B cell (primary cell): ENCODE data around the gene MAST2. TPM values are rescaled to one million over a fixed set of nuclear protein-coding genes. Genes with fewer than 3 reads are reported as not detected.

ENCODE experiments used
- ATAC-seq: fragments of 200-7000 bp; cut with Tn5 transposase; one replicate; pipeline ENCODE4 v1.10.0; 2021; ENCODE audit warnings: low read depth, mild to moderate bottlenecking, moderate number of reproducible peaks, moderate library complexity
- CTCF ChIA-PET: fragments of 350-600 bp; sonication (Branson Sonifier 250); formaldehyde crosslinking; loops from one replicate; lab custom pipeline; 2021; ENCODE audit warnings: antibody characterized with exemption, inconsistent platforms; lab: Charles Lee
- POLR2A ChIA-PET: fragments of 350-600 bp; sonication (Branson Sonifier 250); formaldehyde crosslinking; loops from one replicate; lab custom pipeline; 2021; ENCODE audit warnings: antibody characterized with exemption; lab: Charles Lee
- DNase-seq: peaks from one replicate; pipeline ENCODE4 v3.0.0; 2013
- H2AFZ ChIP-seq: 2 replicates; pipeline ENCODE4 v1.6.1; 2012; ENCODE audit warnings: mild to moderate bottlenecking, low read depth, low read length; ENCODE audit not compliant: insufficient read depth, poor library complexity, severe bottlenecking
- H3K27ac ChIP-seq, 2 donors: 1 replicate in 1 of 2; 2 replicates in 1 of 2; pipeline ENCODE4 v1.5.1; 2012 to 2013; ENCODE audit warnings: low read length in 2 of 2, mild to moderate bottlenecking in 2 of 2, moderate library complexity in 1 of 2
- H3K27me3 ChIP-seq, 4 experiments: fragments of 200-600 bp in 1 of 4; sonication (generic) in 1 of 4; replicated peaks in 1 of 4; 1 replicate in 2 of 4; 2 replicates in 2 of 4; pipeline versions ENCODE4 v1.6.1 to v1.7.0; 2013 to 2016; ENCODE audit warnings: low read length in 3 of 4, mild to moderate bottlenecking in 2 of 4, mixed read lengths in 1 of 4, moderate library complexity in 1 of 4; ENCODE audit not compliant: insufficient read depth in 4 of 4, control insufficient read depth in 3 of 4; ENCODE audit errors: control extremely low read depth in 1 of 4
- H3K36me3 ChIP-seq, 2 experiments: replicated peaks in 1 of 2; 1 replicate in 1 of 2; 2 replicates in 1 of 2; pipeline versions ENCODE4 v1.6.1 to v1.7.1; 2013; ENCODE audit warnings: low read length in 1 of 2; ENCODE audit not compliant: insufficient read depth in 2 of 2, control insufficient read depth in 1 of 2; ENCODE audit errors: control extremely low read depth in 1 of 2, extremely low read depth in 1 of 2
- H3K4me1 ChIP-seq, 2 donors: fragments of 200-600 bp in 1 of 2; sonication (generic) in 1 of 2; 1 replicate in 1 of 2; 2 replicates in 1 of 2; pipeline versions ENCODE4 v1.5.1 to v1.6.1; 2013 to 2017; ENCODE audit warnings: low read length in 2 of 2; ENCODE audit not compliant: control insufficient read depth in 2 of 2, insufficient read depth in 2 of 2
- H3K4me2 ChIP-seq: replicated peaks from 2 replicates; pipeline ENCODE3; 2012; ENCODE audit warnings: mild to moderate bottlenecking, low read depth, low read length; ENCODE audit not compliant: poor library complexity, severe bottlenecking
- H3K4me3 ChIP-seq, 5 experiments: fragments of 200-600 bp in 1 of 5; sonication (generic) in 1 of 5; 1 replicate in 3 of 5; 2 replicates in 2 of 5; pipeline versions ENCODE4 v1.5.1 to v1.7.0; 2011 to 2016; ENCODE audit warnings: low read length in 4 of 5, mild to moderate bottlenecking in 4 of 5, low read depth in 2 of 5, control low read depth in 1 of 5, moderate library complexity in 1 of 5; ENCODE audit not compliant: insufficient read depth in 1 of 5; ENCODE audit errors: control extremely low read depth in 1 of 5, extremely low read depth in 1 of 5
- H3K79me2 ChIP-seq: fragments of 200-600 bp; sonication (generic); one replicate; pipeline ENCODE4 v1.6.0; 2016; ENCODE audit warnings: low read length; ENCODE audit not compliant: control insufficient read depth, insufficient read depth
- H3K9ac ChIP-seq: fragments of 200-600 bp; sonication (generic); 2 replicates; pipeline ENCODE4 v1.6.1; 2017; ENCODE audit warnings: mild to moderate bottlenecking, low read length, moderate library complexity
- H3K9me3 ChIP-seq, 3 donors: one replicate each; pipeline versions ENCODE4 v1.6.1 to v1.7.1; 2013; ENCODE audit warnings: low read length in 2 of 3; ENCODE audit not compliant: control insufficient read depth in 2 of 3, insufficient read depth in 1 of 3; ENCODE audit errors: control extremely low read depth in 1 of 3
- H4K20me1 ChIP-seq: 2 replicates; pipeline ENCODE4 v1.6.0; 2012; ENCODE audit warnings: mild to moderate bottlenecking, low read length; ENCODE audit not compliant: insufficient read depth, control insufficient read depth, poor library complexity, severe bottlenecking
- H3K27ac Mint-ChIP-seq: one replicate; pipeline ENCODE4 v1.8.0; 2021; ENCODE audit warnings: mixed read lengths
- H3K27me3 Mint-ChIP-seq: one replicate; pipeline ENCODE4 v1.8.0; 2021; ENCODE audit warnings: mixed read lengths
- H3K4me1 Mint-ChIP-seq: one replicate; pipeline ENCODE4 v1.8.0; 2021; ENCODE audit warnings: mixed read lengths
- H3K4me3 Mint-ChIP-seq: one replicate; pipeline ENCODE4 v1.8.0; 2021; ENCODE audit warnings: mixed read lengths
- H3K9me3 Mint-ChIP-seq: one replicate; pipeline ENCODE4 v1.8.0; 2022; ENCODE audit warnings: mixed read lengths; ENCODE audit not compliant: insufficient read depth
- CTCF ChIP-seq: fragments of 200-600 bp; IDR thresholded peaks from one replicate; pipeline ENCODE4 v1.8.0; 2022; ENCODE audit warnings: antibody characterized with exemption, mild to moderate bottlenecking
- EZH2 ChIP-seq: IDR thresholded peaks from 2 replicates; pipeline ENCODE4 v1.6.1; 2012; ENCODE audit warnings: borderline replicate concordance, low read depth, mild to moderate bottlenecking, moderate library complexity, low read length; ENCODE audit not compliant: insufficient read depth, poor library complexity, severe bottlenecking
- WGBS: methylation state at CpG from one replicate; pipeline ENCODE4 v1.1.5; 2013; ENCODE audit warnings: missing lambda C conversion rate; ENCODE audit not compliant: insufficient coverage; 5-methylcytosine and 5-hydroxymethylcytosine counted together
- intact Hi-C: fragments of 100-400 bp; cut with micrococcal nuclease; formaldehyde crosslinking; loops from one replicate; pipeline ENCODE4 v1.10.0; 2022
- polyA plus RNA-seq: library from polyadenylated mRNA; depleted of rRNA; stranded (reverse); fragments of >200 nt; gene quantifications from 2 replicates; pipeline ENCODE4 v1.2.3, GENCODE V29; 2012
- total RNA-seq, 2 donors: library from RNA; stranded (reverse); fragments of 120-200 nt in 1 of 2; gene quantifications; 1 replicate in 1 of 2; 2 replicates in 1 of 2; pipeline versions ENCODE4 v1.2.3 to v1.2.4, GENCODE V29; 2013 to 2022

Gene MAST2
- total and polyA plus RNA-seq, 2 donors (not counting 1 experiment from before 2014, with no cell fraction given): 12.5 to 23.3 TPM

DNA sequence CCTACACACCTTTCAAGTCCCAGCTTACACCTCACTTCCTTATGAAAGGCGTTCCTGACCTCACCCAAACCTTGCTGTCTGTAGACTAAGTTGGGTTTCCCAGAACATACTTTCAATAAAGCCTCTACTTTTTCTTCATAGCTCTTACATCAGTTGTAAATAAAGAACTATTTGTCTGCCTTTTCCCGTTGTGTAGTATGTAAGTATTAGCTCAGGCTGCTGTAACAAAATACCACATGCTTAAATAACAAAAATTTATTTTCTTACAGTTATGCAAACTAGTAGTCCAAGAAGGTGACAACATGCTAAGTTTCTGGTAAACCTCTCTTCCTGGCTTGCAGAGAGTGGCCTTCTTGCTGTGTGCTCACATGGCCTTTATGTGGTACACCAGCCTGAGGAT lies 86.7 kb downstream of the MAST2 start:
- ATAC-seq: no peak
- Mint-ChIP-seq H3K4me1 (no peaks in the 10 kb centered on the region), H3K27me3 (no peaks in the 10 kb centered on the region), H3K4me3 (no peak overlapping the region), H3K27ac (no peak overlapping the region), H3K9me3 (no peaks in the 10 kb centered on the region)
- ChIA-PET POLR2A (no interaction called here), CTCF (no interaction called here)
- no peak for TF ChIP-seq CTCF
- no peak for TF ChIP-seq EZH2
- H3K27ac ChIP-seq: no peak overlapping the region
- no peak overlapping the region for H3K4me3 ChIP-seq
- H3K27me3 ChIP-seq: no peaks in the 10 kb centered on the region
- intact Hi-C loops: no loop called here
- H3K79me2 ChIP-seq: peaks cover 4% of the 10 kb centered on the region
- H3K9ac ChIP-seq: no peak overlapping the region
- H3K36me3 ChIP-seq: no peaks in the 10 kb centered on the region
- DNase-seq: no peak
- H4K20me1 ChIP-seq: no peaks in the 10 kb centered on the region
- H3K9me3 ChIP-seq: no peaks in the 10 kb centered on the region
- H3K4me1 ChIP-seq: no peaks in the 10 kb centered on the region
- no peak overlapping the region for H2AFZ ChIP-seq
- WGBS: no CpG with 5 or more reads among the region's 2 CpGs
- H3K4me2 ChIP-seq: no peak overlapping the region

DNA sequence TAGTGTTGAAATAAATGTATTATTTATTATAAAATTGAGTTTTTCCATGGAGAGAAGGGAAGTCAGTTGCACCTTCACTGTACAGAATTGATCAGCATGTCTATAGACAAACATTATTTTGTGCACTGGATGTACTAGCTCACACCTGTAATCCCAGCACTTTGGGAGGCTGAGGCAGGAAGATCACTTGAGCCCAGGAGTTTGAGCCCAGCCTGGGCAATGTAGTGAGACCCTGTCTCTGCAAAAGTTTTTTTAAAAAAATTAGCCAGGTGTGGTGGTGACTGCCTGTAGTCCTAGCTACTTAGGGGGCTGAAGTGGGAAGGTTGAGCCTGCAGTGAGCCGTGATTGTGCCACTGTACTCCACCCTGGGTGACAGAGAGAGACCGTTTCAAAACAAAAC lies 87.7 kb downstream of the MAST2 start:
- no CpG with 5 or more reads among the region's 2 CpGs for WGBS
- H3K4me2 ChIP-seq: no peak overlapping the region
- H2AFZ ChIP-seq: no peak overlapping the region
- no peaks in the 10 kb centered on the region for H3K9me3 ChIP-seq
- no peaks in the 10 kb centered on the region for H3K27me3 Mint-ChIP-seq
- H3K4me3 Mint-ChIP-seq: no peak overlapping the region
- H3K9me3 Mint-ChIP-seq: no peaks in the 10 kb centered on the region
- no peaks in the 10 kb centered on the region for H3K4me1 ChIP-seq
- no peak overlapping the region for H3K27ac ChIP-seq
- no peaks in the 10 kb centered on the region for H4K20me1 ChIP-seq
- peaks cover 4% of the 10 kb centered on the region for H3K79me2 ChIP-seq
- no peaks in the 10 kb centered on the region for H3K27me3 ChIP-seq
- ATAC-seq: no peak
- no peak for DNase-seq
- no peaks in the 10 kb centered on the region for H3K36me3 ChIP-seq
- H3K4me3 ChIP-seq: no peak overlapping the region
- intact Hi-C loops: no loop called here
- TF ChIP-seq EZH2: no peak
- no peak for TF ChIP-seq CTCF
- ChIA-PET CTCF (no interaction called here), POLR2A (no interaction called here)
- H3K9ac ChIP-seq: no peak overlapping the region
- no peak overlapping the region for H3K27ac Mint-ChIP-seq
- no peaks in the 10 kb centered on the region for H3K4me1 Mint-ChIP-seq
